ENCODE data around the gene SNX11. TPM values are rescaled to one million over a fixed set of nuclear protein-coding genes. Genes with fewer than 3 reads are reported as not detected.

The SNX11 gene
- polyA plus RNA-seq, 5 donors = 11.4 to 14.8 (median 13.3) TPM

DNA sequence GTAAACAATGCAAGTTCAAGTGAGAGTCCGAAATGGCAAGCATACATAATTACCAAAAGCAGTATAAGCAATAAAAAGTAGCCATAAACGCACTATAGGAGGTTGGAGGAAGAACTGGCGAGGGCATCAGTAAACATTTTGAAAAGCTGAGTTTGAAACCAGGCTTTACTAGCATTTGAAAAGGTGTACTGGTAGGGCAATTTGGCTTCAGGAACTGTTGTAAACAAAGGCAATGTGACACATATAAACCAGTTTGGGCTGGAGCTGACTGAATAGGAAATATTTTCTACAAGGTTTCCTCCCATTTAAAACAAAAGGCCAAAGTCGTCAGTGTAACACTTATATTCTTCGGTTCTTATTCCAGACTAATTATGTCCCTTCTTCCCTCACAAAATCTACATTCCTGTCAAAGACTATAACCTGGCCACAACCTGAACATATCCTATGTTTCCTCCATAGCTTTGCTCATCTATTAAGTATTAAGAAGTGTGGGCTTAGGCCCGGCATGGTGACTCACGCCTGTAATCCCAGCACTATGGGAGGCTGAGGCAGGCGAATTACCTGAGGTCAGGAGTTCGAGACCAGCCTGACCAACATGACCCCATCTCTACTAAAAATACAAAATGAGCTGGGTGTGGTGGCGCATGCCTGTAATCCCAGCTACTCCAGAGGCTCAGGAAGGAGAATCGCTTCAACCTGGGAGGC, 14.1 kb upstream of the SNX11 start:
- no peak for DNase-seq

- no peak for DNase-seq
Observed at GRCh38 chr17:48095611-48096010, 12.0 kb upstream of the SNX11 start.

- DNase-seq = no peak
Observed at GRCh38 chr17:48100160-48100559, 7.4 kb upstream of the SNX11 start.

DNA sequence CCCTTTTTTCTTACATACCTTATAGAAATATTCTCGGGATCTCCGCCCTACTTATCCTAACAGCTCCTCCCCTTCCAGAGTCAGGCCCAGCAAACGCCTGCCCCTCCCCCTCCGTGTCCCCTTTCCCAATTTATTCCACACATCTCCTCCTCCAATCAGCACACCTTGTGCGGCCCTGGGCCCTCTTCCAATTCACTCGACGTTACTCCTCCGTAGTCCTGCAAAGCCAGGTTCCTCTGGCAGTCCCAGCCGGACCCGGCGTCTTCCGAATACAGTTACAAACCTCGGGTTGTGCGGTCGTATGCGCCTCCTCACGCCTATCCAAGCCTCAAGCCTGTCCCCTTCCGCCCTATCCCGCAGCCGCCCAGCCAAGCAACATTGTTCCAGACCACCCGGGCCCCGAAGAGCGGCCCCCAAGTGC, 7.0 kb upstream of the SNX11 start:
- DNase-seq = peak in 1 of 2 donors; percentile 64

GRCh38 chr17:48101012-48101720, 6.4 kb upstream of the SNX11 start, which contains the start of gene CBX1:
TSS of gene CBX1 (minus strand) at chr17:48101478. CDS start at chr17:48077004, 24,474 bp downstream.
- peak; percentile 94 for DNase-seq

DNA sequence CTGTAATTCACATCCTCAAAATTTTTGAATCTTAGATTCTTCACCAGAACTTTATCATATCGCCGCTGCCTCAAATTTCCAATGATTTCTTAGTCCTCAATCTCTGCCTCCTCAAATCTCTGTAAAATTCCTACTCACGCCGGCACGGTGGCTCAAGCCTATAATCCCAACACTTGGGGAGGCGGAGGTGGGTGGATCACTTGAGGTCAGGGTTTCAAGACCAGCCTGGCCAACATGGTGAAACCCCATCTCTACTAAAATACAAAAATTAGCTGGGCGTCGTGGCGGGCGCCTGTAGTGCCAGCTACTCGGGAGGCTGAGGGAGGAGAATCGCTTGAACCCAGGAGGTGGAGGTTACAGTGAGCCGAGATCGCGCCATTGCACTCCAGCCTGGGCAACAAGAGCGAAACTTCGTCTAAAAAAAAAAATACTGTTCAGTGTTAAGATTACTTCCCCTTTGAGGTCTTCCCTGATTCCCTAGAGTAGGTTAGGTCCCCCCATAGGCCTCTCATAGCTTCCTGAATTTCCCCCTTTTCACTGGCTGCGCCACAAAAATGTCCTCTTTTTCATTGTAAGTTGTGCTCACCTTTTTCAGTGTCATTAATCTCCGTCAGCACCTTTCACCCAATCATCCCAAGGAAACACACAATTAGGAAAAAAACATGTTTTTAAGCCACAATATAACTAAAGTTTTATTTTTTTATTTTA, 5.4 kb upstream of the SNX11 start:
- DNase-seq = no peak

DNA sequence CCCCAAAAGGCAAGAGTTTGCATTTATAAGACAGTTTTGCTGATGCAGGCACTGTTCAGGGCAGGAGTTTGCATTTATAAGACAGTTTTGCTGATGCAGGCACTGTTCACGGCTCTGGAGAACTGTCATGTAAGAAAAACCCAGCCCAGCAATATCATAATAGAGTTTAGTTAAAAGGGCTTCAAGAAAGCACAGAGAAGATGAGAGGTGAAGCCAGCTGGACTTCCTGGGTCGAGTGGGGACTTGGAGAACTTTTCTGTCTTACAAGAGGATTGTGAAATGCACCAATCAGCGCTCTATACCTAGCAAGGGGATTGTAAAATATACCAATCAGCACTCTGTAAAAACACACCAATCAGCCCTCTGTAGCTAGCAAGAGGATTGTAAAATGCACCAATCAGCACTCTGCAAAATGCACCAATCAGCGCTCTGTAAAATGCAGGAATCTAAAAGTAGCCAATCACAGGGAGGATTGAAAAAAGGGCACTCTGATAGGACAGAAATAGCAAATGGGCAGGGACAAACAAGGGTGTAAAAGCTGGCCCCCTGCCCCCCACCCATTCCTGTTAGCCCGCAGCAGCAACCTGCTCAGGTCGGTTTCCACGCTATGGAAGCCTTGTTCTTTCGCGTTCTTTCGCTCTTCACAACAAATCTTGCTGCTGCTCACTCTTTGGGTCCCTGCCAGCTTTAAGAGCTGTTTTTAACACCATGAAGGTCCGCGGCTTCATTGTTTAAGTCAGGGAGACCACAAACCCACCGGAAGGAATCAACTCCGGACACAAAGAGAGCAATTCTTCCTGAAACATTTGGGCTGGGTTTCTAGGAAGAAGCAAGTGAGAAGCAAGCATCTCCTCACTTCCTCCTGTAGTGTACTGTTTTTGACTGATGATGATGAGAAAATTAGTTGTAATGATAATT, 4.5 kb upstream of the SNX11 start:
- no peak for DNase-seq

DNA sequence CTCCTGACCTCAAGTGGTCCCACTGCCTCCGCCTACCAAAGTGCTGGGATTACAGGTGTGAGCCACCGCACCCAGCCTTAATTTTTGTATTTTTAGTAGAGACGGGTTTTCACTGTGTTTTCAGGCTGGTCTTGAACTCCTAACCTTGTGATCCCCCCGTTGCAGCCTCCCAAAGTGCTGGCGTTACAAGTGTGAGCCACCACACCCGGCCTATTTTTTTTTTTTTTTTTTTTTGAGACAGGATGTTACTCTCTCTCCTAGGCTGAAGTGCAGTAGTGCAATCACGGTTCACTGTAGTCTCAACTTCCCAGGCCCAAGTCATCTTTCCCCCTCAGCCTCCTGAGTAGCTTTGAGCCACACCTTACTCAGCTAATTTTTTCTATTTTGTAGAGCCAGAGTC, 3.1 kb upstream of the SNX11 start:
- no peak for DNase-seq

DNA sequence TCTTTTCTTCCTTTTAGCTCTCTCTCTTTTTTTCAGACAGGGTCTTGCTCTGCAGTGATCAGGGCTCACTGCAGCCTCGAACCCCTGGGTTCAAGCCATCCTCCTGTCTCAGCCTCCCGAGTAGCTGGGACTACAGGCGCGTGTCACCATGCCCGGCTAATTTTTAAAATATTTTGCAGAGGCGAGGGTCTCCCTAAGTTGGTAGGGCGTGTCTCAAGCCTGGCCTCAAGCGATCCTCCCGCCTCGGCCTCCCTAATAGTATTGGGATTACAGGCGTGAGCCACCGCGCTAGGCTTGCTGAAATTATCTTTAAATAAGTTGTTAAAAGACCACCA, 797 bp upstream of the SNX11 start:
- DNase-seq = no peak

DNA sequence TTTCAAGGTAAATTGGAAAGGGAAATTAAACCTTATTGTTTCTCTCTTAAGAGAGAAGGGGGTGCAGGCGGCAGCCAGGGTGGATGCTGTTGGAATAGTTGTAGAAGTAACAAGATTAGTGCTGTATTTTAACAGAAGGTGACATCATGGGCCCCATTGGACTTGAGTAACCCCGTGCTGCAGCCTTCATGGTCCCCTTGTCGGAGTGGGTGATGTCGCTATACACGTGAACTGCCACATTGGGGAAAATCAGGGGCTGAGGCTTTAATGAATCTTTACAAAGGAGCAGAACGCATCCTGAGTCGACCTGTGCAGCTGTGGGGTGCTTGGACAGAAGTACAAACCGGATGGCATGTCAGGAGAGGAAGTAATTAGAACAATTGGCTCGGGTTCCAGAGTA, 3.2 kb downstream of the SNX11 start:
- no peak for DNase-seq

- DNase-seq = no peak
Observed at GRCh38 chr17:48111937-48112241, 4.3 kb downstream of the SNX11 start.

DNA sequence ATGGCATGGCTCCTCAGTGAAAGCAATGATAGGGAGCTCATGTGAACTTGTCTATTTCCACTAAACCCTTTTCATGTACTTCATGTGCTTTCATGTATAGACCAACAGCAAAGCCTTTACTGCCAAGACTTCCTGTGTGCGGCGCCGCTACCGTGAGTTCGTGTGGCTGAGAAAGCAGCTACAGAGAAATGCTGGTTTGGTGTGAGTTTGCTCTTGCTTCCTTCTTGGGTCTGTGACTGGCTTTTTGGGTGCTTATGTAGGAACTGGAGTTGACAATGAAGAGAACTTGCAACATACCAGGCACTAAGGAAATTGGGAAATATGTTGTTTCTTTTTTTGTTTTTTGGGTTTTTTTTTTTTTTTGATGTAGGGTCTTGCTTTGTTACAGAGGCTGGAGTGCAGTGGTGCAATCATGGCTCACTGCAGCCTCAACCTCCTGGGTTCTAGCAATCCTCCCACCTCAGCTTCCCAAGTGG, 5.7 kb downstream of the SNX11 start:
- DNase-seq = no peak

- no peak for DNase-seq
Observed at GRCh38 chr17:48121923-48122664, 14.5 kb downstream of the SNX11 start.

- no peak for DNase-seq
Observed at GRCh38 chr17:48122665-48123045, 15.1 kb downstream of the SNX11 start.

- DNase-seq = no peak
Observed at GRCh38 chr17:48123111-48123510, 15.5 kb downstream of the SNX11 start.

DNA sequence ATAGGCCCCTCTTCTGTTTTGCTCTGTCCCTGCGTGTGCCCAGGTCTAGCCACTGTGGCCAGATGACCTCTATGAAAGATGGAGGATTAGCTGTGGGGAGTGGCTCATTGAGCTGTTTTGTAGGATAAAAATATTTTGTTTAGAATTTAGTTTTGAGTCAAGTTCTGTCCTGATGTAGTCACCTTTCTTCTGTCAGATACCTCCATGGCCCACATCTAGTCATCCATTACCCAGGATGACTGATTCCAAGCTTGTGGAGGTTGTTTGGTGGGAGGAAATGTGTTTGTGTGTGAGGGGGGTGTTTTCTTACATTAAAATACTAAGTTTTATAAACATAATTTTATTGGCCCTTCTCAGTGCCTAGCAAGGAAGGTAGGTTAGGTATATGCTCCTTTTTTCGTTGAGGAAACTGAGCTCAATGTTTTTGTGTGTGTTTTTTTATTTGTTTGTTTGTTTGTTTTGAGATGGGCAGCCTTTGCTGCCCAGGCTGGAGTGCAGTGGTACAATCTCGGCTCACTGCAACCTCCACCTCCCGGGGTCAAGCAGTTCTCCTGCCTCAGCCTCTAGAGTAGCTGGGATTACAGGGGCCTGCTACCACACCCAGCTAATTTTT, 16.3 kb downstream of the SNX11 start:
- no peak for DNase-seq

DNA sequence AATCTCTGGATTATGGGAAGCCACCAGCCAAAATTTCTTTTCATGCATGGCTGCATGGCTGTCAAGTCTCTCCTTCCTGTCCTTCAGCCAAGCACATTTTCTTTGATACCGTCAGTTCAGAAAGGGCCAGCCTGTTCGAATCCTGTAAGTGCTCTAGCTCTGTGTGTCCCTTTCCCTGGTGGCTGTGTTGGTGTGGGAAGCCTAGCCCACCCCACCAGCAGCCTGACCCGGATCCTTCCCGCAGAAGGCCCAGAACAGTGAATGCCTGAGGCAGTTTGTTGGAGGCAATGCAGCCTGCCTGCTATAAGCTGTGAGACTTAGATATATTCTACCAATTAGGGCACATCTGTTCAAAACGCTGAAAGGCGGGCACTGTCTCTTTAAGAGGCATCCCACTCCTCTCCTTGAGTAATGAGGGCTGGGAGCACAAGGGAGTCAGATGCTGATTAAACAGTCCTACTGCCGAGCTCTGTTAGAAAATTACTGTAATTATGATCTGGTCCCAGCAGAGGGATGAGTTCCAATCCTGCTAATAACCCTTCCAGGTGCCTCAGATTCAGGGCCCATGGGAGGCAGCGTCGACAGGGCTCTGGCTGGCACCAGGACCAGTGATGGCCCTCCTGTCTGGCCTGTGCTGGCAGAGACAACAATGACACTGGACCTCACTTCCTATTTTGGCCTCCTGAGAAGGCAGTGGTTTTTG, 18.4 kb downstream of the SNX11 start:
- DNase-seq = no peak

DNA sequence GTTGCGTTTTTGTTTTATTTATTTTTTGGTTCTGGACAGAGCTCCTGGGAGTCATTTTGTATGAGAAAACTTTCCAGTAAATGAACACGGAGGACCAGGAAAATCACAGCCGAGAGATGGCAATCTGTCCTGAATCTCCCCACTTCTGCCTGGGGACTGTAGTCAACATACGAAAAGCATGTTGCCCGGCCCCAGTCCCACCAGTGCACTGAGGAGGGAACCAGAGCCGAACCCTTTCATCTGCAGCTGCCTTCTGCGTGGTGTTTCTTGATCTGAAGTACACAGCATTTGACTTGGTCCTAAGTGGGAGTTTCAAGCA, 18.9 kb downstream of the SNX11 start:
- DNase-seq = no peak

DNA sequence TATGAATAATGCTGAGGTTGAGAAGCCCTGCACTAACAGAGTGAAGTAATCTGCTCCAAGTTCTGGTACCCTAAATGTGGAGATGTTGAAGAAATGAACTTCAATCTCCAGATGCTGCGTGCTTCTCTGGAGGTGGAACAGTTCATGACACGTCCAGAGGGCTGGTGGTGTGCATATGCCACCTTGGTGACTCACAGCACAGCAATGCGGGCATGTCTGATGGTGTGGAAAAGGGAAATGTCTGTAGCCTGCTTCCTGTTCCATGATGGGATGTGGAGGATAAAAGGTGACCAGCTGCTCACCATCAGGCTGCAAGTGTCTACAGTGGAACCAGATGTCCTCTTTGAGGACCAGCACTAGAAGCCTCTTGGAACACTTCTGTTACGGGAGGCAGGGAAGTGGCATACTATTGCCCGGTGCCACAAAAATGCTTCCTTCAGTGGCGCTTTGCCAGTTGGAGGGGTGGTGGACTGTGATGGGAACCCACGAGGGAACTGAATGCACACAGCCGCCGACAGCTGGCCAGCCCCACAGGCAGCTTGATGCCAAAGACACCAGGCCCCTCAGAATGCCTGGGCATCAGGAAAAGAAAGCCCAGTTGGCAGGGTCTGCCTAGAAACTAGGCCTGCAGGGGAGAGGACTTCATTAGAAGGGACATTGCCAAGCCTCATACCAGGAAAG, 19.9 kb downstream of the SNX11 start:
- DNase-seq = no peak

GRCh38 chr17:48128400-48128799, 20.8 kb downstream of the SNX11 start:
- DNase-seq = no peak

All from right lung (tissue), 5 donors.